T-cell (primary cell): Measurements from ENCODE around the gene RHOG. TPM values are rescaled to one million over a fixed set of nuclear protein-coding genes. Genes with fewer than 3 reads are reported as not detected.
A peak's percentile ranks its signal among the peaks of the same experiment; 100 is the strongest.

ENCODE experiments used
- ATAC-seq, 4 experiments: fragments of 200-7000 bp in 3 of 4; fragments of 150-1000 bp in 1 of 4; cut with Tn5 transposase; replicated peaks in 1 of 4; 1 replicate in 3 of 4; 2 replicates in 1 of 4; pipeline ENCODE4 v1.10.0; 2021; ENCODE audit warnings: moderate library complexity in 3 of 4, mild to moderate bottlenecking in 2 of 4, moderate number of reproducible peaks in 1 of 4
- CTCF ChIA-PET, 2 donors: fragments of 300-600 bp; sonication (Branson Sonifier 250); formaldehyde crosslinking; loops; one replicate each; lab custom pipeline; 2022; ENCODE audit warnings: antibody characterized with exemption in 2 of 2; lab: Charles Lee
- POLR2A ChIA-PET, 2 donors: fragments of 300-600 bp; sonication (Branson Sonifier 250); formaldehyde crosslinking; loops; one replicate each; lab custom pipeline; 2022; ENCODE audit warnings: antibody characterized with exemption in 2 of 2; lab: Charles Lee
- DNase-seq, 35 experiments: peaks; one replicate each; pipeline versions ENCODE4 v3.0.0 to v3.0.0-alpha.2; 2013 to 2023
- H3K27ac ChIP-seq: one replicate; pipeline ENCODE4 v1.5.1; 2013; ENCODE audit warnings: low read length
- H3K27me3 ChIP-seq, 2 experiments: replicated peaks in 1 of 2; 1 replicate in 1 of 2; 2 replicates in 1 of 2; pipeline versions ENCODE4 v1.6.1 to v1.7.0; 2013; ENCODE audit warnings: low read length in 1 of 2, mixed read lengths in 1 of 2; ENCODE audit not compliant: control insufficient read depth in 2 of 2, insufficient read depth in 2 of 2; ENCODE audit errors: extremely low read depth in 1 of 2
- H3K36me3 ChIP-seq, 2 donors: 1 replicate in 1 of 2; 2 replicates in 1 of 2; pipeline versions ENCODE4 v1.6.1 to v1.7.0; 2013; ENCODE audit warnings: low read length in 1 of 2; ENCODE audit not compliant: control insufficient read depth in 2 of 2, insufficient read depth in 1 of 2; ENCODE audit errors: extremely low read depth in 1 of 2
- H3K4me1 ChIP-seq, 2 experiments: 1 replicate in 1 of 2; 2 replicates in 1 of 2; pipeline versions ENCODE4 v1.6.1 to v1.7.0; 2013; ENCODE audit warnings: low read length in 2 of 2, mixed read lengths in 1 of 2; ENCODE audit not compliant: insufficient read depth in 2 of 2, control insufficient read depth in 1 of 2; ENCODE audit errors: extremely low read depth in 1 of 2
- H3K4me3 ChIP-seq, 2 donors: 1 replicate in 1 of 2; 2 replicates in 1 of 2; pipeline versions ENCODE4 v1.5.1 to v1.7.0; 2013; ENCODE audit warnings: mild to moderate bottlenecking in 2 of 2, low read length in 1 of 2, moderate library complexity in 1 of 2; ENCODE audit not compliant: control insufficient read depth in 1 of 2; ENCODE audit errors: extremely low read depth in 1 of 2
- H3K9me3 ChIP-seq: 2 replicates; pipeline ENCODE4 v1.7.0; 2013
- H3K27ac Mint-ChIP-seq, 2 donors: one replicate each; pipeline ENCODE4 v1.8.0; 2020 to 2021; ENCODE audit warnings: mild to moderate bottlenecking in 2 of 2, mixed read lengths in 2 of 2
- H3K27me3 Mint-ChIP-seq, 2 donors: one replicate each; pipeline ENCODE4 v1.8.0; 2021 to 2022; ENCODE audit warnings: mixed read lengths in 2 of 2
- H3K36me3 Mint-ChIP-seq: one replicate; pipeline ENCODE4 v1.8.0; 2021; ENCODE audit warnings: mixed read lengths
- H3K4me1 Mint-ChIP-seq, 3 donors: one replicate each; pipeline ENCODE4 v1.8.0; 2020 to 2022; ENCODE audit warnings: mixed read lengths in 3 of 3, mild to moderate bottlenecking in 1 of 3
- H3K4me3 Mint-ChIP-seq, 3 donors: one replicate each; pipeline ENCODE4 v1.8.0; 2020 to 2022; ENCODE audit warnings: mild to moderate bottlenecking in 3 of 3, mixed read lengths in 3 of 3, moderate library complexity in 3 of 3
- H3K9me3 Mint-ChIP-seq, 3 donors: one replicate each; pipeline ENCODE4 v1.8.0; 2020 to 2022; ENCODE audit warnings: mixed read lengths in 3 of 3
- WGBS: methylation state at CpG from one replicate; pipeline ENCODE4 v1.1.5; 2013; ENCODE audit warnings: missing lambda C conversion rate; ENCODE audit not compliant: insufficient coverage; 5-methylcytosine and 5-hydroxymethylcytosine counted together
- total RNA-seq, 35 experiments: library from RNA in 6 of 35; stranded (reverse) in 6 of 35; fragments of 120-200 nt in 1 of 35; gene quantifications; one replicate each; pipeline versions ENCODE4 v1.2.1 to v1.2.4 and lab custom pipeline; 2013 to 2026

Gene RHOG
- total RNA-seq, 5 donors from 2014 or later (not counting 1 experiment from before 2014, with no cell fraction given): 88.1 to 108 (median 106) TPM

DNA sequence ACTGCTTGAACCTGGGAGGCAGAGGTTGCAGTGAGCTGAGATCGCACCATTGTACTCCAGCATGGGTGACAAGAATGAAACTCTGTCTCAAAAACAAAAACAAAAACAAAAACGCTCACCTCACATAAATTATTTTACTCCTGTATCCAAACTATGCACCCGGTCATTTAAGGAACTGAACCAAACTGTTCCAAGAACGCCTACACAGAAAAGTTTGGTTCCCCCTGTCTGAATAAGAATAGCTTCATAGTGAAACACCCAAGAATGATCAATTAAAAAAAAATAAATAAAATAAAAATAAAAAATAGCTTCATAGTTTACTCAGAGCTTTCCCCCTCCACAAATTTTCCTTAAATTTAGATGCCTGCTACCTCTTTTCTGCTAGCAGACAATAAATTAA, 57.1 kb downstream of the RHOG start:
- no peaks in the 10 kb centered on the region for H3K9me3 Mint-ChIP-seq
- H3K36me3 Mint-ChIP-seq: peaks cover 19% of the 10 kb centered on the region
- H3K27me3 ChIP-seq: no peaks in the 10 kb centered on the region
- no peak overlapping the region for H3K4me3 Mint-ChIP-seq
- peak overlapping the region; percentile 40 to 74 for H3K27ac Mint-ChIP-seq
- no peak overlapping the region for H3K4me3 ChIP-seq
- DNase-seq (no peak), ATAC-seq (no peak)
- ChIA-PET POLR2A (interaction anchor here (0.5 to 1.9 kb wide), 6 partner anchors 13 to 113 kb away, joined by 3 to 6 read pairs (median 4); no protein-coding TSS in a partner anchor), CTCF (interaction anchor here (0.5 to 2.9 kb wide), 4 partner anchors 19 to 290 kb away, joined by 3 to 25 read pairs (median 10); partner anchors contain the start of gene PGAP2 (in 1 of the 2))
- no peaks in the 10 kb centered on the region for H3K9me3 ChIP-seq
- H3K36me3 ChIP-seq: peaks cover 0 to 19% of the 10 kb centered on the region in 2 donors
- peaks cover 10 to 38% of the 10 kb centered on the region in 2 experiments for H3K4me1 ChIP-seq
- peaks cover 62 to 71% (median 65%) of the 10 kb centered on the region in 3 donors for H3K4me1 Mint-ChIP-seq
- no peaks in the 10 kb centered on the region for H3K27me3 Mint-ChIP-seq
- H3K27ac ChIP-seq: peak overlapping the region; percentile 2
- WGBS: no CpG with 5 or more reads among the region's 4 CpGs

DNA sequence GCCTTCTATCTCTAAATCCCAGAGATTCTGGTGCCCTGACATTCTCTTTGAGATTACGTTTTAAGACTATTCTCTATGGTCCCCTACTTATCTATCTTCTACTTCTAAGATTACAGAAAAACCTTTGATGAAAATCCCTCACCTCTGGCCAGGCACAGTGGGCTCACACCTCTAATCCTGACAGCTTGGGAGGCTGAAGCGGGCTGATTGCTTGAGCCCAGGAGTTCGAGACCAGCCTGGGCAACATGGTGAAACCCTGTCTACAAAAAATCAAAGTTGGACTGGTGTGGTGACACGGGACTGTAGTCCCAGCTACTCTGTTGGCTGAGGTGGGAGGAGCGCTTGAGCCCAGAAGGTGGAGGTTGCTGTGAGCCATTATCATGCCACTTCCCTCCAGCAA, 57.8 kb downstream of the RHOG start:
- peaks cover 10 to 34% of the 10 kb centered on the region in 2 experiments for H3K4me1 ChIP-seq
- peaks cover 24% of the 10 kb centered on the region for H3K36me3 Mint-ChIP-seq
- H3K27me3 Mint-ChIP-seq: no peaks in the 10 kb centered on the region
- POLR2A ChIA-PET: interaction anchor here (0.7 kb wide), 3 partner anchors 114 to 293 kb away, joined by 4 to 5 read pairs (median 4); no protein-coding TSS in a partner anchor
- H3K9me3 ChIP-seq: no peaks in the 10 kb centered on the region
- no peak overlapping the region for H3K4me3 ChIP-seq
- no peaks in the 10 kb centered on the region for H3K27me3 ChIP-seq
- H3K9me3 Mint-ChIP-seq: no peaks in the 10 kb centered on the region
- WGBS: 100% methylated on average over 1 of the region's 5 CpGs
- ATAC-seq (no peak), DNase-seq (no peak)
- no peak overlapping the region for H3K27ac ChIP-seq
- H3K4me1 Mint-ChIP-seq: peaks cover 62 to 67% (median 64%) of the 10 kb centered on the region in 3 donors
- peaks cover 0 to 25% of the 10 kb centered on the region in 2 donors for H3K36me3 ChIP-seq
- H3K4me3 Mint-ChIP-seq: no peak overlapping the region
- CTCF ChIA-PET: interaction anchor here in 1 of 2 donors (2.8 to 2.9 kb wide), 2 partner anchors 25 to 26 kb away, joined by 16 to 25 read pairs; partner anchors contain the start of gene PGAP2
- H3K27ac Mint-ChIP-seq: peak overlapping the region in 1 of 2 donors; percentile 40

DNA sequence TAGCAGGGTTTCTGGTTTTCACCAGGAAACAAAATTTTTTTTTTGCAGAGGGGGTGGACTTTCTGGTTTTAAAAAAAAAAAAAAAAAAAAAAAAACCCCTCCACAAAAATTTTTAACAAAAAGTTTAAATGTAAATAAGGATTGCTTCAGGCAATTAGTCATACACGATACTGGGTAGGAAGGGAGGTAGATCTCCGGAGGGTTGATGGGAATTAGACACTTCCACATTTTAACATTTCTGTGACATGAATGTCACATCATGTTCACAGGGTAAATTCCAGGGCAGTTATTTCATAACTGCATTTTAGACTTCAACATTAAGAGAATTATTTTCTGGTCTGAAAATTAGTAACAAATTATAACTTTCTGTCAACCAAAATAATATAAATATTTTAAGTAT, 59.3 kb downstream of the RHOG start:
- no peaks in the 10 kb centered on the region for H3K27me3 Mint-ChIP-seq
- Histone ChIP-seq H3K27me3 (no peaks in the 10 kb centered on the region), H3K4me1 (peaks cover 7 to 28% of the 10 kb centered on the region in 2 experiments), H3K4me3 (no peak overlapping the region), H3K36me3 (peaks cover 0 to 38% of the 10 kb centered on the region in 2 donors), H3K9me3 (no peaks in the 10 kb centered on the region), H3K27ac (no peak overlapping the region)
- POLR2A ChIA-PET: interaction anchor here in 1 of 2 donors (0.5 to 0.7 kb wide), 3 partner anchors 10 to 329 kb away, joined by 4 to 14 read pairs (median 11); no protein-coding TSS in a partner anchor
- H3K9me3 Mint-ChIP-seq: no peaks in the 10 kb centered on the region
- peak overlapping the region in 1 of 2 donors; percentile 19 for H3K27ac Mint-ChIP-seq
- no CpG with 5 or more reads among the region's 2 CpGs for WGBS
- peaks cover 46 to 51% (median 48%) of the 10 kb centered on the region in 3 donors for H3K4me1 Mint-ChIP-seq
- CTCF ChIA-PET: interaction anchor here (0.6 to 2.8 kb wide), 6 partner anchors 8 to 291 kb away, joined by 3 to 16 read pairs (median 6); partner anchors contain the start of gene PGAP2 (in 1 of the 2)
- peaks cover 23% of the 10 kb centered on the region for H3K36me3 Mint-ChIP-seq
- ATAC-seq (no peak), DNase-seq (no peak)
- no peak overlapping the region for H3K4me3 Mint-ChIP-seq

Other genes starting within 250 kb of the RHOG start
- gene ART5, start 199.0 kb downstream of the RHOG start, total RNA-seq: not detected
- gene ART1, start 195.8 kb downstream of the RHOG start, total RNA-seq: not detected
- gene CHRNA10, start 169.6 kb downstream of the RHOG start, total RNA-seq: 1 to 10 TPM; 1.2 to 4.0 (median 2.4) TPM
- 100 to 1,000 TPM in 3 of 5 donors, 10 to 100 TPM in 2; 89.1 to 105 (median 102) TPM for gene NUP98, start 43.4 kb downstream of the RHOG start, total RNA-seq
- gene PGAP2, start 32.4 kb downstream of the RHOG start, total RNA-seq: 10 to 100 TPM; 22.5 to 28.2 (median 24.6) TPM
- 100 to 1,000 TPM in 2 of 5 donors, 10 to 100 TPM in 3; 87.6 to 139 (median 94.5) TPM for gene STIM1, start 14.7 kb upstream of the RHOG start, total RNA-seq